Activated T-helper 1 cell treated with anti-CD3 and anti-CD28 coated beads, Interleukin-2, amount 50 U/mL, for 16 hours (primary cell): ENCODE measurements around the gene DACH1.

Source experiments
- DNase-seq, 2 donors: peaks; one replicate each; pipeline ENCODE4 v3.0.0-alpha.2; 2020; ENCODE audit warnings: low read depth in 1 of 2, low spot score in 1 of 2

Gene DACH1

DNA sequence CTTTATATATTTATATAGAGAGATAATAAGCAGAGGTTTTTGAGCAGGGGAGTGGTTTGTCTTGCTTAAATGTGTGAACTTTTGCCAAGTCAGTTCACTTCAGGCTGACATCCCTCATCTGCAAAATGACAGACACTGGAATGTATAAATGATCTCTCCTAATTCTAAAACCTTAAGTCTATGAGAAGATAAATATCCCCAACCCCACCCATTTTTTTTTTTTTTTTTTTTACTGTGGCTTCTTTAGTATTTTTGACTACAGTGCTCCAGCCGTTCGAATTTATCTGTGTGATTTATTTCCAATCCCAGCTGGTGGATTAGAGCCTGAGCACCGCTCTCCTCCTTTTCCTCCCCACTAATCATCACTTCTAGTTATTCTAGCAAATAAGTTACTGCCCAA is 234.8 kb downstream of the DACH1 start:
- DNase-seq = no peak

- no peak for DNase-seq
Measured at GRCh38 chr13:71629167-71629566, 237.8 kb downstream of the DACH1 start.

- DNase-seq = no peak
Measured at GRCh38 chr13:71626421-71627117, 240.4 kb downstream of the DACH1 start.

- no peak for DNase-seq
Measured at GRCh38 chr13:71625694-71626093, 241.3 kb downstream of the DACH1 start.

GRCh38 chr13:71624653-71625600 is 242.1 kb downstream of the DACH1 start:
- no peak for DNase-seq

DNA sequence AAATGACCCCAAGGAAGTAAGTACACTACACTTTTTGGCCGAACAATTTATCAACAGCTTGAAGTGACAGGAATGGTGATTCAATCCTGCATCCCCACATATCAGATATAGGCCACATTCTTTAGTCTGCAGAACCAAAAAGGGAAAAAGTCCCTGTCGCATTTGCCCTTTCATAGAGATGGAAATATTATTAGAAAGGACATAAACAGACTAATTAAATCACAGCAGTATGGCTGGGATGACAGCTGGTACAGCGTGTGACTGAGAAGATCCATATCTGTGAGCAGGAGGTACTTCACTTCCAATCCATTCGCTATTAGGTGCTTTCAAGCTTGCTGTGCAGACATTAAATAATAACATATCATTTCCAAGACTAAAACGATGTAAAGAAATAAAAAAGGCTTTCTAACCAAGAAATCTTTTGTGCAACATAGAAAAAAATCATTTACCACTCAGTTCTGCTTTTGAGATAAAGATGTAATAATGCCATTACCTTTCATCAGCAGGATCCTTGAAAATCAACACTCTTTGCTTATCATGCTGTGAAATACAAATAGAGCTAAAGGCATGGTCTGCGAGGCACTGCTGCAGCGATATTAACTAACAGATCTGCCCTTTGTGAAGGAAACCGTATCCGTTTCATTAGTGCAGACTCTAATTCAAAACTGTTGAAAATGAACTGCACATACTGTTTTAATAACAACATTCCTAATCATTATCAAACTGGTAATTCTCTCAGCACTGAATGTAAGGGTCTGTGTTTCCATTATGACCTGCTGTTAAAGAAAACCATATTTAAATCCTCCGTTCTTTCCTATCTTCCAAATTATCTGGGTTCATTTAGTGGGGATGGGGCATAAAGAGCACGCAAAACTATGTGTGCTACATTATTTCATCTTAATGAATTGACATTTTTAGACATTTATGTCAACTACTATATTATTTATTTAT is 245.6 kb downstream of the DACH1 start:
- no peak for DNase-seq

DNA sequence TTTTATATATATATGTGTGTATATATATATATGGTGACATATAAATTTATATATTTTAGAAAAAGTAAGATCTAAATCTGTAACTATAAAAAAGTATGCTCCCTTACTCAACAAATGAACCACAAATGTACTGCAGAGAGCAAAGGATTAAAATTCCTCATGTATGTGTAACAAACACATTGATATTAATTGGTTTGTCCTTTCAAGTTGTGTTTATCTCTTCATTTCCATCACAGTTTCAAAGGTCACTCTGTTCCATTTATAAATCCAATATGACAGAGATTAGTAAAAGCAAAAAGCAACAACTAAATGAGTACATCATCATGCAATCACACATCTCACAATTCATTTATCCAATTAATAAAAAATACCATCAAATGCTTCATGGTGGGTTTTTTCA is 247.9 kb downstream of the DACH1 start:
- no peak for DNase-seq

DNA sequence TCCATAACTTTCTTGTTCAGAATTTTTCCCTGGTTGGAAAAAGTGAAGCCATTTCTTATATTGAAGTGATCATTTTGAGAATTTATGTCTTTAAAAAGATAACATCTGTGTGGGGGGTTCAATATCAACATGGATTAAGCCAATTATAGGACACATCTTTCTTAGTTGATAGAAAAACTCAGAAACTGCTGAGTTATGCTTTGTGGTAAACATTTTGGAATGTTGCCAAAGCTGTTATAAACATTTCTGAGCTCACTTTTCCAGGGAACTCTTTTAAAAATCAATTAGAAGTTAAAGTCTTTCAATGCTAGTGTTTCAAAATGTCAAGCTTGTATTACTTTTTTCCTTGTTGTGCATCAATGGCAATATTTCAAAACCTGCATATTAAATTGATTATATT is 248.8 kb downstream of the DACH1 start:
- DNase-seq = no peak

DNA sequence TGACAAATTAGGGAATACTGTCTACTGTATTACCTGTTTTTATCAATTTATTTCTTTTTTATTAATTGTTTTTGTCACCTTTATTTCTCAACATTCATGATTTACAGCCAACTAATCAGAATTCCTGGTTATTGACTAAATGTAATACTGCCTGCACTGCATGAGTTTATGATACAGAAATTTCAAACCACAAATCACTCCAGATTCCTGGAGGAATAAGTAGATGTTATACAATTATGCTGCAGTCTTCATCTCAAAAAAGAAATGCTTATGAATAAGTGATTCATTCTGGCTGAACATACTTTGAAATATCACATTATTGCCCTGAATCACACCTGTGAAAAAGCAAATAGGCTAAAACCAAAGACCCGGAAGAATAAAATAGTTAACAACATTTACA is 249.7 kb downstream of the DACH1 start:
- DNase-seq = no peak

DNA sequence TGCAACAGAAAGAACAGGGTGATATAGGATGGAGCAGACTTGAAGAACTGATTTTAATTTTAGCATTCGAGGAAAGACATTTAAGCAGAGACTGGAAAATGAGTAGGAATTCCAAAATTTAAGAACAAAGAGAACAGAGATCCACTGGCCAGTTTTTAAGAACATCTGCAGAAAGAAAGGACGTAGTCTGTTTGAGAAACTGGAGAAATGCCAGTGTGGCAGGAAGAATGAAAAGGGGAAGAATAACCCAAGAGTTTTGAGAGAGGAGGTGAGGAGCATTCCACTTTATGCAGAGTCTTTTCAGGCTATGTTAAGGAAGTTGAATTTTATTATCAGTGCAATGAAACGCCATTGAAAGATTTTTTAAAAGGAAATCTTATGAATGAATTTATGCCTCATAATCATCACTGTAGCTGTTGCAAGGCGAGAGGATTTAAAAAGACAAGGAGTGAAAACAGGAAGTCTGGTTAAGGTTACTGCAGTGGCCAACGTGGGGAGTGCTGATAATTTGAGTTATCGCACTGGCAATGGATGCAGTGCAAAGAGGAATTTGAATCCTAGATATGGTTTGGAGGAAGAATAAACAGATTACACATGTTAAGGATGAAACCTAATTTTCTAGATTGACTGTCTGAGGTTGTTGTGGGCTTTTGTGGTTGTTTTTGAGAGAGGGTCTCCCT is 253.8 kb downstream of the DACH1 start:
- DNase-seq = no peak

GRCh38 chr13:71611292-71611691 is 255.7 kb downstream of the DACH1 start:
- no peak for DNase-seq

DNA sequence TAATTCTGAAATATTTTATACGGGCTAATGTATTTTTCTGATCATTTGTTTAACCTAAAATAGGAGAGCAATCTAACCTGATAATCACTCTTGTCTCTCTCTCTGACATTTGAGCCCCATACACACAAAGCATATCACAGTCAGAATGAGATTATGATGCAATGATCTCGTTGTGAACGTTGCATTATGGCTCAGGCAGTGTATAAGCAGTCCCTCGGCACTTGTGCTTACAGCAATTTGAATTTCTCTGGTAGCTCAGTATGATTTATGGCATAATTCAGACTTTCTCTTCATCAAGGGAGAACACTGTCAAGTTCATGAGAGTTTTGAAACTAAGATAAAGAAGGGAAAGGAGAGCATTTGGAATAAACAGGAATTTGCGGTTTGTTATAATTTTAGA is 256.1 kb downstream of the DACH1 start:
- DNase-seq = no peak

DNA sequence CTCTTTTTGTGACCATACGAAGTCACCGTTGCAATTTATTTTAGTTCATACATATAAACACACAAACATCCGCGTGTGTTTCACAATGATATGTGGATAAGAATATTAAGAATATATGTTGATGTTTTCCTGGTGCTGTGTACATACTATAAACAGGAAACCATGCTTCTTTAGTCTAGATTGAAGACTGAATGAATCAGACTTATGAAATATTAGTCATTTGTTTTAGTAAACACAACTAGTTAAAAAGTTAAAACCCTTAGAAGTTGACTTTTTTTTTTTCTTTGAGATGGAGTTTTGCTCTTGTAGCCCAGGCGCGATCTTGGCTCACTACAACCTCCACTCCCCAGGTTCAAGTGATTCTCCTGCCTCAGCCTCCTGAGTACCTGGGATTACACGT is 257.7 kb downstream of the DACH1 start:
- no peak for DNase-seq

- no peak for DNase-seq
Measured at GRCh38 chr13:71607575-71607974, 259.4 kb downstream of the DACH1 start.

DNA sequence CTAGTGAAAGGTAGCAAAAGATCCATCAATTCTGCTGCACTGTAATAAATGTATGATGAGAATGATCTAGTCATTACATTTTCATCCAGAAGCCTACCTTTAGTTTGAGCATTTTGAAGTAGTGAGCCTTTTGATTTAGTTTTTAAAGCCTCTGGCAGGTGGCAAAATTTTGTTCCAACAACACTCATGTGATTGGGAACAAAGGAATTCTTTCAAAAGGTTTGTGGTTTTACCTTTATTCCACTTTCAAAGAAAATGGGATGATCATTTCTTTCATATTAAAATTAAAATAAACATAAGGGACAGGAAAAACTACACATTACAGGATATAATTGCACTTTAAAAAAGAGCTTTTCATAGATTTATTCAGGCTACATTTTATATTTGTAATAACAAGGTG is 260.2 kb downstream of the DACH1 start:
- no peak for DNase-seq

DNA sequence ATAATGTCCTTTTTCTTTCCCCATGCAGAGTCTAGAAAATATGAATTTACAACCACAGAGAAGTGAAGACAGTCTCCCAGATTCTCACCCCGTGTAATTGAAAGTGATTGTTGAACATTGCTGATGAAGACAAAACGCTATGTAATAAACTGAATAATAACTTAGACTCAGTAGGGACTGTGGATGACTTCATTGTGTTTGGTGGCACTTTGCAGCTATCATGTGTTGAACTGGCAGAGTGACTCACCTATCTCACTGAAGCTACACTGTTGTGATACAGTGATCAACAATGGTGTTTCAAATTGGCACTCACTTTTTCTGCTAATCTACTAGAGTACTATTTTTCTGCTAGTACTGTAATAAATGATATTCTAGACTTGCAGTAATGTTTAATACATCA is 261.3 kb downstream of the DACH1 start:
- DNase-seq = no peak

- no peak for DNase-seq
Measured at GRCh38 chr13:71603255-71603654, 263.7 kb downstream of the DACH1 start.

GRCh38 chr13:71602344-71602743 is 264.7 kb downstream of the DACH1 start:
- DNase-seq = no peak

DNA sequence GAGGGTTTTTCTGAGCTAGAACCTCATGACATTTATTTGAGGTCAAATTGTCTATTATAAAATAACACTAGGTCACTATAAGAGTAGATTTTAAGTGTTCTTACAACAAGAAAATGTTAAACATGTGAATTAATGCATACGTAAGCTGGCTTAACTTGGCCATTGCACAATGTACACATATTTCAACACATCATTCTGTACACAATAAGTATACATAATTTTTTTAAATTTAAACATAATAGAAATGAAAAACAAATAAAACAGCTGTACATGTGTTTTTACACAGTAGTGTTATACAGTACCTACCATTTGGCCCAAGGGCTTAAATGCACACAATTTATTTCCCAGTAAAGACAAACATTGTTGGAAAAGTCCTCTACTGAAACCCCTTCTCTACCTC is 269.9 kb downstream of the DACH1 start:
- DNase-seq = no peak

GRCh38 chr13:71596116-71596515 is 270.9 kb downstream of the DACH1 start:
- no peak for DNase-seq

- no peak for DNase-seq
Measured at GRCh38 chr13:71593566-71593965, 273.4 kb downstream of the DACH1 start.
